ENCODE data around the gene GOSR2. TPM values are rescaled to one million over a fixed set of nuclear protein-coding genes. Genes with fewer than 3 reads are reported as not detected.

The GOSR2 gene
- total RNA-seq, 1 experiment from 2014 or later: 52.9 TPM

DNA sequence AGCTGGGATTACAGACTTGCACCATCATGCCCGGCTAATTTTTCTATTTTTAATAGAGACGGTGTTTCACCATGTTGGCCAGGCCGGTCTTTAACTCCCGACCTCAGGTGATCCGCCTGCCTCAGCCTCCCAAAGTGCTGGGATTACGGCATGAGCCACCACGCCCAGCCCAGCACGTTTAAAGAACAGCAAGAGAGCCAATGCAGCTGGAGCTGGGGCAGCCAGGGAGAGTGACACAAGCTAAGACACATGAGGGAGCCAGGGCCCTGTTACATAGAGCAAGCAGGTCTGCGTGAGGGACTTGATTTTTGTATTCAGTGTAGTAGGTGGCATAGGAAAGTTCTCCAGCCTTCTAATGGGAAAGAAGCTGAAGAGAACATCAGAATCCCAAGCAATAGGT, 21.7 kb upstream of the GOSR2 start:
- BruUV-seq (replicated peaks): no TSS peak
- Histone ChIP-seq H3K9me3 (ENCODE audit: control insufficient read depth in 1 of 2, insufficient read depth in 1 of 2, low read depth in 1 of 2, low read length in 2 of 2) (no peaks in the 10 kb centered on the region), H3K4me2 (ENCODE audit: low read length) (no peak overlapping the region), H4K20me1 (ENCODE audit: insufficient read depth) (no peaks in the 10 kb centered on the region), H3K9ac (ENCODE audit: low read length) (no peak overlapping the region), H3K9me2 (ENCODE audit: insufficient read depth) (no peaks in the 10 kb centered on the region), H3K4me1 (ENCODE audit: control insufficient read depth in 1 of 2, insufficient read depth in 2 of 2, low read length in 2 of 2) (no peaks in the 10 kb centered on the region), H3K27me3 (ENCODE audit: insufficient read depth, low read length) (no peaks in the 10 kb centered on the region), H3K36me3 (ENCODE audit: control insufficient read depth in 1 of 2, insufficient read depth in 2 of 2, low read length in 2 of 2) (no peaks in the 10 kb centered on the region), H3K79me2 (ENCODE audit: insufficient read depth, low read length) (no peaks in the 10 kb centered on the region), H2AFZ (ENCODE audit: low read depth, low read length, poor library complexity, severe bottlenecking) (no peak overlapping the region), H3K4me3 (replicated peaks in 1 of 2; ENCODE audit: low read depth in 1 of 2, low read length in 2 of 2) (no peak overlapping the region), H3K27ac (ENCODE audit: low read depth, low read length) (no peak overlapping the region)
- POLR2A ChIA-PET: interaction anchor here (0.6 kb wide), 1 partner anchor 83 kb away, joined by 4 read pairs; no protein-coding TSS in a partner anchor
- no peak for ATAC-seq
- TF ChIP-seq YY1 (IDR thresholded peaks at IDR 0.05; ENCODE audit: extremely low read depth, insufficient replicate concordance, low read depth, low read length): no peak
- no peak for TF ChIP-seq EZH2phosphoT487 (IDR thresholded peaks at IDR 0.05; ENCODE audit: borderline replicate concordance)
- no peak for TF ChIP-seq POLR2A (IDR thresholded peaks at IDR 0.05; ENCODE audit: borderline replicate concordance, extremely low read depth, insufficient read depth, insufficient read length)
- TF ChIP-seq, protein P1, sequence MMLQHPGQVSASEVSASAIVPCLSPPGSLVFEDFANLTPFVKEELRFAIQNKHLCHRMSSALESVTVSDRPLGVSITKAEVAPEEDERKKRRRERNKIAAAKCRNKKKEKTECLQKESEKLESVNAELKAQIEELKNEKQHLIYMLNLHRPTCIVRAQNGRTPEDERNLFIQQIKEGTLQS (IDR thresholded peaks at IDR 0.05): no peak
- no peak for TF ChIP-seq EGR1 (IDR thresholded peaks at IDR 0.05; ENCODE audit: low read depth)
- no peak for TF ChIP-seq SRF (IDR thresholded peaks at IDR 0.05; ENCODE audit: low read depth)
- TF ChIP-seq, protein P2, sequence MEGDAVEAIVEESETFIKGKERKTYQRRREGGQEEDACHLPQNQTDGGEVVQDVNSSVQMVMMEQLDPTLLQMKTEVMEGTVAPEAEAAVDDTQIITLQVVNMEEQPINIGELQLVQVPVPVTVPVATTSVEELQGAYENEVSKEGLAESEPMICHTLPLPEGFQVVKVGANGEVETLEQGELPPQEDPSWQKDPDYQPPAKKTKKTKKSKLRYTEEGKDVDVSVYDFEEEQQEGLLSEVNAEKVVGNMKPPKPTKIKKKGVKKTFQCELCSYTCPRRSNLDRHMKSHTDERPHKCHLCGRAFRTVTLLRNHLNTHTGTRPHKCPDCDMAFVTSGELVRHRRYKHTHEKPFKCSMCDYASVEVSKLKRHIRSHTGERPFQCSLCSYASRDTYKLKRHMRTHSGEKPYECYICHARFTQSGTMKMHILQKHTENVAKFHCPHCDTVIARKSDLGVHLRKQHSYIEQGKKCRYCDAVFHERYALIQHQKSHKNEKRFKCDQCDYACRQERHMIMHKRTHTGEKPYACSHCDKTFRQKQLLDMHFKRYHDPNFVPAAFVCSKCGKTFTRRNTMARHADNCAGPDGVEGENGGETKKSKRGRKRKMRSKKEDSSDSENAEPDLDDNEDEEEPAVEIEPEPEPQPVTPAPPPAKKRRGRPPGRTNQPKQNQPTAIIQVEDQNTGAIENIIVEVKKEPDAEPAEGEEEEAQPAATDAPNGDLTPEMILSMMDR (IDR thresholded peaks at IDR 0.05 in 2 of 3, conservative IDR thresholded peaks at IDR 0.05 in 1 of 3; ENCODE audit: borderline replicate concordance in 1 of 3, insufficient read depth in 1 of 3, low read depth in 2 of 3, low read length in 2 of 3): no peak
- no peak for TF ChIP-seq SIN3A (IDR thresholded peaks at IDR 0.05; ENCODE audit: low read depth)
- no peak for TF ChIP-seq FOSL1 (IDR thresholded peaks at IDR 0.05; ENCODE audit: low read depth)
- TF ChIP-seq, protein P3, sequence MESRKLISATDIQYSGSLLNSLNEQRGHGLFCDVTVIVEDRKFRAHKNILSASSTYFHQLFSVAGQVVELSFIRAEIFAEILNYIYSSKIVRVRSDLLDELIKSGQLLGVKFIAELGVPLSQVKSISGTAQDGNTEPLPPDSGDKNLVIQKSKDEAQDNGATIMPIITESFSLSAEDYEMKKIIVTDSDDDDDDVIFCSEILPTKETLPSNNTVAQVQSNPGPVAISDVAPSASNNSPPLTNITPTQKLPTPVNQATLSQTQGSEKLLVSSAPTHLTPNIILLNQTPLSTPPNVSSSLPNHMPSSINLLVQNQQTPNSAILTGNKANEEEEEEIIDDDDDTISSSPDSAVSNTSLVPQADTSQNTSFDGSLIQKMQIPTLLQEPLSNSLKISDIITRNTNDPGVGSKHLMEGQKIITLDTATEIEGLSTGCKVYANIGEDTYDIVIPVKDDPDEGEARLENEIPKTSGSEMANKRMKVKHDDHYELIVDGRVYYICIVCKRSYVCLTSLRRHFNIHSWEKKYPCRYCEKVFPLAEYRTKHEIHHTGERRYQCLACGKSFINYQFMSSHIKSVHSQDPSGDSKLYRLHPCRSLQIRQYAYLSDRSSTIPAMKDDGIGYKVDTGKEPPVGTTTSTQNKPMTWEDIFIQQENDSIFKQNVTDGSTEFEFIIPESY (IDR thresholded peaks at IDR 0.05; ENCODE audit: extremely low read depth, insufficient replicate concordance, low read length): no peak
- no peak for TF ChIP-seq JUND (IDR thresholded peaks at IDR 0.05)
- TF ChIP-seq CBX3 (IDR thresholded peaks at IDR 0.05; ENCODE audit: low read depth): no peak
- TF ChIP-seq, protein P4, sequence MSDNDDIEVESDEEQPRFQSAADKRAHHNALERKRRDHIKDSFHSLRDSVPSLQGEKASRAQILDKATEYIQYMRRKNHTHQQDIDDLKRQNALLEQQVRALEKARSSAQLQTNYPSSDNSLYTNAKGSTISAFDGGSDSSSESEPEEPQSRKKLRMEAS (IDR thresholded peaks at IDR 0.05): no peak
- no peak for TF ChIP-seq TCF7L2 (IDR thresholded peaks at IDR 0.05; ENCODE audit: borderline replicate concordance, extremely low read depth, insufficient read depth, insufficient read length)
- TF ChIP-seq, protein P5, sequence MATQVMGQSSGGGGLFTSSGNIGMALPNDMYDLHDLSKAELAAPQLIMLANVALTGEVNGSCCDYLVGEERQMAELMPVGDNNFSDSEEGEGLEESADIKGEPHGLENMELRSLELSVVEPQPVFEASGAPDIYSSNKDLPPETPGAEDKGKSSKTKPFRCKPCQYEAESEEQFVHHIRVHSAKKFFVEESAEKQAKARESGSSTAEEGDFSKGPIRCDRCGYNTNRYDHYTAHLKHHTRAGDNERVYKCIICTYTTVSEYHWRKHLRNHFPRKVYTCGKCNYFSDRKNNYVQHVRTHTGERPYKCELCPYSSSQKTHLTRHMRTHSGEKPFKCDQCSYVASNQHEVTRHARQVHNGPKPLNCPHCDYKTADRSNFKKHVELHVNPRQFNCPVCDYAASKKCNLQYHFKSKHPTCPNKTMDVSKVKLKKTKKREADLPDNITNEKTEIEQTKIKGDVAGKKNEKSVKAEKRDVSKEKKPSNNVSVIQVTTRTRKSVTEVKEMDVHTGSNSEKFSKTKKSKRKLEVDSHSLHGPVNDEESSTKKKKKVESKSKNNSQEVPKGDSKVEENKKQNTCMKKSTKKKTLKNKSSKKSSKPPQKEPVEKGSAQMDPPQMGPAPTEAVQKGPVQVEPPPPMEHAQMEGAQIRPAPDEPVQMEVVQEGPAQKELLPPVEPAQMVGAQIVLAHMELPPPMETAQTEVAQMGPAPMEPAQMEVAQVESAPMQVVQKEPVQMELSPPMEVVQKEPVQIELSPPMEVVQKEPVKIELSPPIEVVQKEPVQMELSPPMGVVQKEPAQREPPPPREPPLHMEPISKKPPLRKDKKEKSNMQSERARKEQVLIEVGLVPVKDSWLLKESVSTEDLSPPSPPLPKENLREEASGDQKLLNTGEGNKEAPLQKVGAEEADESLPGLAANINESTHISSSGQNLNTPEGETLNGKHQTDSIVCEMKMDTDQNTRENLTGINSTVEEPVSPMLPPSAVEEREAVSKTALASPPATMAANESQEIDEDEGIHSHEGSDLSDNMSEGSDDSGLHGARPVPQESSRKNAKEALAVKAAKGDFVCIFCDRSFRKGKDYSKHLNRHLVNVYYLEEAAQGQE (IDR thresholded peaks at IDR 0.05; ENCODE audit: low read depth): no peak
- RAD21 ChIA-PET (ENCODE audit: low non-redundant PET in 1 of 2, low total read pairs in 2 of 2, uncharacterized antibody in 2 of 2, unreplicated experiment in 2 of 2): no interaction called here
- DNase-seq (ENCODE audit: low read depth, low spot score): no peak
- CTCF ChIA-PET: interaction anchor here (0.7 to 1.1 kb wide), 2 partner anchors 13 to 25 kb away, joined by 4 to 5 read pairs; no protein-coding TSS in a partner anchor
- intact Hi-C loops (cut with micrococcal nuclease): no loop called here

All from HCT116 (cell line).